Measurements from ENCODE around the gene TACR1.
"Not testable (repeated sequence)": the region's sequence is repeated elsewhere in the genome, so short reads cannot be mapped to it uniquely, and the experiment has no call there.

DNA sequence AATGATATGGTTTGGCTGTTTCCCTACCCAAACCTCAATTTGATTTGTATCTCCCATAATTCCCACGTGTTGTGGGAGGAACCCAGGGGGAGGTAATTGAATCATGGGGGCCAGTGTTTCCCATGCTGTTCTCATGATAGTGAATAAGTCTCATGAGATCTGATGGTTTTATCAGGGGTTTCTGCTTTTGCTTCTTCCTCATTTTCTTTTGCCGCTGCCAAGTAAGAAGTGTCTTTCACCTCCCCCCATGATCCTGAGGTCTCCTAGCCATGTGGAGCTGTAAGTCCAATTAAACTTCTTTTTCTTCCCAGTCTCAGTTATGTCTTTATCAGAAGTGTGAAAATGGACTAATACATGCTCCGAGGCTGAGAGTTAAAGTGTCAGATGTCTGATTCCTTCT is 47.1 kb downstream of the TACR1 start:
- TF ChIP-seq, protein P1, sequence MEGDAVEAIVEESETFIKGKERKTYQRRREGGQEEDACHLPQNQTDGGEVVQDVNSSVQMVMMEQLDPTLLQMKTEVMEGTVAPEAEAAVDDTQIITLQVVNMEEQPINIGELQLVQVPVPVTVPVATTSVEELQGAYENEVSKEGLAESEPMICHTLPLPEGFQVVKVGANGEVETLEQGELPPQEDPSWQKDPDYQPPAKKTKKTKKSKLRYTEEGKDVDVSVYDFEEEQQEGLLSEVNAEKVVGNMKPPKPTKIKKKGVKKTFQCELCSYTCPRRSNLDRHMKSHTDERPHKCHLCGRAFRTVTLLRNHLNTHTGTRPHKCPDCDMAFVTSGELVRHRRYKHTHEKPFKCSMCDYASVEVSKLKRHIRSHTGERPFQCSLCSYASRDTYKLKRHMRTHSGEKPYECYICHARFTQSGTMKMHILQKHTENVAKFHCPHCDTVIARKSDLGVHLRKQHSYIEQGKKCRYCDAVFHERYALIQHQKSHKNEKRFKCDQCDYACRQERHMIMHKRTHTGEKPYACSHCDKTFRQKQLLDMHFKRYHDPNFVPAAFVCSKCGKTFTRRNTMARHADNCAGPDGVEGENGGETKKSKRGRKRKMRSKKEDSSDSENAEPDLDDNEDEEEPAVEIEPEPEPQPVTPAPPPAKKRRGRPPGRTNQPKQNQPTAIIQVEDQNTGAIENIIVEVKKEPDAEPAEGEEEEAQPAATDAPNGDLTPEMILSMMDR (IDR thresholded peaks at IDR 0.05) = not testable (repeated sequence)
- not testable (repeated sequence) for TF ChIP-seq ZFX (IDR thresholded peaks at IDR 0.05; ENCODE audit: borderline replicate concordance)
